HepG2 (cell line): ENCODE measurements around the gene ACAP2. TPM values are rescaled to one million over a fixed set of nuclear protein-coding genes. Genes with fewer than 3 reads are reported as not detected.

Source experiments
- ATF1 ChIP-seq: IDR thresholded peaks from 2 replicates; pipeline ENCODE4 v1.6.1; 2016; ENCODE audit warnings: mild to moderate bottlenecking, control low read depth
- CHCHD3 ChIP-seq: sonication (generic); formaldehyde crosslinking; IDR thresholded peaks from 2 replicates; pipeline ENCODE4 v1.8.0; 2022; ENCODE audit warnings: mild to moderate bottlenecking, missing genetic modification reagents, moderate library complexity
- CTCF ChIP-seq: sonication (generic); formaldehyde crosslinking; IDR thresholded peaks from 2 replicates; pipeline ENCODE4 v1.5.0; 2020; ENCODE audit warnings: mild to moderate bottlenecking, missing genetic modification reagents, moderate library complexity
- HNF4G ChIP-seq, 2 experiments: sonication (generic) in 1 of 2; formaldehyde crosslinking in 1 of 2; IDR thresholded peaks; 2 replicates each; pipeline versions ENCODE4 v1.4.0 to v1.6.1; 2011 to 2020; ENCODE audit warnings: borderline replicate concordance in 2 of 2, low read depth in 2 of 2, mild to moderate bottlenecking in 2 of 2, low read length in 1 of 2, missing genetic modification reagents in 1 of 2, moderate library complexity in 1 of 2
- HNRNPH1 ChIP-seq: fragments of 200-400 bp; formaldehyde crosslinking; optimal IDR thresholded peaks from 2 replicates; pipeline ENCODE3; 2017; ENCODE audit warnings: mild to moderate bottlenecking, low read depth, low read length
- KDM1A ChIP-seq: IDR thresholded peaks from 2 replicates; pipeline ENCODE4 v1.6.1; 2016; ENCODE audit warnings: missing compliant biosample characterization
- MLXIP ChIP-seq: sonication (generic); formaldehyde crosslinking; IDR thresholded peaks from 2 replicates; pipeline ENCODE4 v1.9.0; 2021; ENCODE audit warnings: missing genetic modification reagents, borderline replicate concordance
- NR2F6 ChIP-seq, 2 experiments: IDR thresholded peaks; 2 replicates each; pipeline ENCODE4 v1.6.1; 2016; ENCODE audit warnings: antibody characterized with exemption in 1 of 2, mild to moderate bottlenecking in 1 of 2
- PAX8 ChIP-seq: sonication (generic); formaldehyde crosslinking; IDR thresholded peaks from 2 replicates; pipeline ENCODE4 v1.8.0; 2022; ENCODE audit warnings: mild to moderate bottlenecking, missing genetic modification reagents, borderline replicate concordance
- PHB2 ChIP-seq: fragments of 450-650 bp; IDR thresholded peaks from 2 replicates; pipeline ENCODE4 v1.6.1; 2018; ENCODE audit not compliant: partially characterized antibody
- PHF21A ChIP-seq: sonication (generic); formaldehyde crosslinking; IDR thresholded peaks from 2 replicates; pipeline ENCODE4 v1.5.0; 2020; ENCODE audit warnings: mild to moderate bottlenecking, missing genetic modification reagents
- SIX4 ChIP-seq: sonication (generic); formaldehyde crosslinking; IDR thresholded peaks from 2 replicates; pipeline ENCODE4 v1.4.0; 2020; ENCODE audit warnings: missing genetic modification reagents
- SOX5 ChIP-seq: IDR thresholded peaks from 2 replicates; pipeline ENCODE4 v1.6.1; 2016; ENCODE audit warnings: borderline replicate concordance
- TCF7L2 ChIP-seq: IDR thresholded peaks from 2 replicates; pipeline ENCODE4 v1.6.1; 2011; ENCODE audit warnings: mild to moderate bottlenecking, low read depth, low read length, moderate library complexity
- ZNF281 ChIP-seq: sonication (generic); formaldehyde crosslinking; IDR thresholded peaks from 2 replicates; pipeline ENCODE4 v1.4.0; 2020; ENCODE audit warnings: missing genetic modification reagents, borderline replicate concordance
- ZNF292 ChIP-seq: sonication (generic); formaldehyde crosslinking; IDR thresholded peaks from 2 replicates; pipeline ENCODE4 v1.8.1; 2022; ENCODE audit warnings: mild to moderate bottlenecking, low read depth, missing genetic modification reagents, borderline replicate concordance
- ZNF362 ChIP-seq: sonication (generic); formaldehyde crosslinking; IDR thresholded peaks from 2 replicates; pipeline ENCODE4 v1.4.0; 2020; ENCODE audit warnings: missing genetic modification reagents, mild to moderate bottlenecking, borderline replicate concordance
- ZNF619 ChIP-seq: sonication (generic); formaldehyde crosslinking; IDR thresholded peaks from 2 replicates; pipeline ENCODE4 v1.4.0; 2020; ENCODE audit warnings: mild to moderate bottlenecking, missing genetic modification reagents
- ZNF691 ChIP-seq: sonication (generic); formaldehyde crosslinking; IDR thresholded peaks from 2 replicates; pipeline ENCODE4 v1.4.0; 2020; ENCODE audit warnings: missing genetic modification reagents, low read depth, mild to moderate bottlenecking, borderline replicate concordance
- polyA plus RNA-seq, 8 experiments: library from polyadenylated mRNA; depleted of rRNA in 3 of 8; stranded (reverse) in 7 of 8; unstranded in 1 of 8; fragments of >200 nt; fragmentation: Illumina TruSeq in 4 of 8; extraction: Trizol in 4 of 8; gene quantifications; 2 replicates each; pipeline versions ENCODE4 v1.2.1 to v1.2.3, GENCODE V29; 2011 to 2016; ENCODE audit warnings: low read depth in 4 of 8, missing spikeins in 1 of 8, mixed read lengths in 1 of 8; ENCODE audit not compliant: insufficient read depth in 1 of 8
- total RNA-seq, 5 experiments: library from RNA; depleted of rRNA; stranded (reverse); fragments of >200 nt; fragmentation: Illumina TruSeq; extraction: Trizol; gene quantifications; 2 replicates each; pipeline ENCODE4 v1.2.3, GENCODE V29; 2016; ENCODE audit warnings: low read depth in 1 of 5

Gene ACAP2
- total and polyA plus RNA-seq, 2 of the 13 experiments (the other 11 are each of a cell fraction or from before 2014, with no cell fraction given) = 7.3 to 23.9 TPM

GRCh38 chr3:195270079-195270816, 172.6 kb downstream of the ACAP2 start (continued):
- TF ChIP-seq MLXIP (CRISPR knock-in tag) (no peak; the same call in 1 of the 2 replicates), ZNF619 (CRISPR knock-in tag) (no peak), PHF21A (CRISPR knock-in tag) (no peak; the same call in 1 of the 2 replicates), PAX8 (CRISPR knock-in tag) (no peak), CTCF (CRISPR knock-in tag) (peak; percentile 43; the same call in 1 of the 2 replicates), TCF7L2 (no peak), HNF4G (IDR thresholded peaks at IDR 0.05; ENCODE audit: borderline replicate concordance, low read depth, low read length) (no peak), HNF4G (CRISPR knock-in tag; IDR thresholded peaks at IDR 0.05; ENCODE audit: borderline replicate concordance, low read depth) (no peak), ZNF691 (CRISPR knock-in tag) (no peak), ZNF281 (CRISPR knock-in tag) (no peak), SIX4 (CRISPR knock-in tag) (no peak), ATF1 (CRISPR knock-in tag) (no peak), SOX5 (CRISPR knock-in tag) (no peak), NR2F6 (IDR thresholded peaks at IDR 0.05) (no peak), NR2F6 (CRISPR knock-in tag; IDR thresholded peaks at IDR 0.05) (no peak), ZNF362 (CRISPR knock-in tag) (no peak), HNRNPH1 (no peak), CHCHD3 (CRISPR knock-in tag) (no peak; the same call in 1 of the 2 replicates), ZNF292 (CRISPR knock-in tag) (no peak), PHB2 (no peak), KDM1A (no peak)
